ENCODE results near the gene IFRD2.
"Not testable (repeated sequence)": the region's sequence is repeated elsewhere in the genome, so short reads cannot be mapped to it uniquely, and the experiment has no call there.

Gene IFRD2

GRCh38 chr3:50324351-50325112, 32.3 kb upstream of the IFRD2 start:
- peak in 42 of 56 donors; percentile 9 to 78 (median 42) for DNase-seq

GRCh38 chr3:50323614-50324199, 31.5 kb upstream of the IFRD2 start:
- no peak for DNase-seq

DNA sequence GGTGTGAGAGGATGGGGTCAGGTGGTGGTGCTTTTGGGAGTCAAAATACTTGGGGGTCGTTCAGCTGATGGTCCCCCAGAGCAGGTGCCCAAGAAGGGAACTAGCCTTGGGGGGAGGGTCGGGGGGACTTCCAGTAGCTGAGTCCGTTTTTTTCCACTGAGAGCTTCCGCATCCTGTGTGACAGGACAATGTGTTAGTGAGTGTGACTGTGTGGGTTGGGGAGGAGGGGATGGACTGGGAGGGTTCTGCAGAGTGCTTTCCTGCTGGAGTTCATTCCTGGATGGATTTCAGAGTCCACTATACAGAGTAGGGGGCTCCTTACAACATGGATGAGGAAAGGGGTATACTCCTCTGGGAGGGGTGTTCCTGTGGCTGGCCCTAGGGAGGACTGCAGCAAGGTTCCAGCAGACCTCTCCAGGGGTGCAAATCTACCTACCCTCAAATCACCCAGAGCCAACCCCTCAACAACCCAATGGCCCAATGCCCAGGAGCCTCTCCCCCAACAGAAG, 30.9 kb upstream of the IFRD2 start:
- DNase-seq: peak in 3 of 56 donors; percentile 11 to 26 (median 23)

GRCh38 chr3:50322386-50323091, 30.3 kb upstream of the IFRD2 start, which contains the start of gene HYAL2:
HYAL2 (minus strand) TSS chr3:50322745; CDS start chr3:50320489, 2,256 bp downstream.
- DNase-seq: no peak

GRCh38 chr3:50322115-50322385, 29.8 kb upstream of the IFRD2 start:
- no peak for DNase-seq

DNA sequence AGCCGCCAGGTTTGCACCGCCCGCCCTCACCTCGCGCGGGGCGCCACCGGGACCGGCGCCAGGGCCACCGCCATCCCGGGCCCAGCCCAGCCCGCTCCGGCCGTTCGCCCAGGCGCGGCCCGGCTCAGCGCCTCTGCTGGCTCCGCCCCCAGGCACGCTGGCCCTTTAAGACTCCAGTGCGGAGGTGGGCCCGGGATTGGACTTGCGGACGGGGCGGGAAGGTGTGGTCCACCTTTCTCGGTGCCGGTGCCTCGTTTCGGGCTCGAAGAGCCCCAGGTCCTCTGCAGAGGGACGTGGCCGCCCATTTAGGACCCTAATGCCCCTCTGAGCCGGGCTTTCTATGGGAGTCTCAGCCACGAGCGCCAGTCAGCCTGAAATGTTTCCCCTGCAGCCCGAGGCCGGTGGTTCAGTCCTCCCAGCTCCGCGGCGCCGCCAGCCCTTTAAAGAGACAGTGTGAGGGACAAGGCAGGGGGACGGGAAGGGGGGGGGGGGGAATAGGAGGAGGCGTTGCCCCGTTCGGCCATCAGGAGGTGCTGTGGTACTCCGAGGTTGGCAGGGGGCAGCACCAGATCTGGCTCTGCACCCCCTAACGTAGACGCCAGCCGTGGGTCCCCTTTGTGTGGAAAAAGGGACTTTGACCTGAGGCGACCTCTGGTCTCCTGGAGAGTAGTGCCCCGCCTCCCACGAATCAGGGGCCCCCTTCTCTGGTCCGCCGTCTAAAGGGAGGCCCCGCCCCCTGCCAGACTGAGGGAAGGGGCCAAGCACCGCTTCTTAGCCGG, 29.3 kb upstream of the IFRD2 start:
- peak; percentile 63 to 96 (median 90) for DNase-seq

- peak in 51 of 56 donors; percentile 32 to 96 (median 85) for DNase-seq
These were observed 28.7 kb upstream of the IFRD2 start for GRCh38 chr3:50320853-50321335.

- DNase-seq: no peak
These were observed 27.8 kb upstream of the IFRD2 start for GRCh38 chr3:50319894-50320625.

DNA sequence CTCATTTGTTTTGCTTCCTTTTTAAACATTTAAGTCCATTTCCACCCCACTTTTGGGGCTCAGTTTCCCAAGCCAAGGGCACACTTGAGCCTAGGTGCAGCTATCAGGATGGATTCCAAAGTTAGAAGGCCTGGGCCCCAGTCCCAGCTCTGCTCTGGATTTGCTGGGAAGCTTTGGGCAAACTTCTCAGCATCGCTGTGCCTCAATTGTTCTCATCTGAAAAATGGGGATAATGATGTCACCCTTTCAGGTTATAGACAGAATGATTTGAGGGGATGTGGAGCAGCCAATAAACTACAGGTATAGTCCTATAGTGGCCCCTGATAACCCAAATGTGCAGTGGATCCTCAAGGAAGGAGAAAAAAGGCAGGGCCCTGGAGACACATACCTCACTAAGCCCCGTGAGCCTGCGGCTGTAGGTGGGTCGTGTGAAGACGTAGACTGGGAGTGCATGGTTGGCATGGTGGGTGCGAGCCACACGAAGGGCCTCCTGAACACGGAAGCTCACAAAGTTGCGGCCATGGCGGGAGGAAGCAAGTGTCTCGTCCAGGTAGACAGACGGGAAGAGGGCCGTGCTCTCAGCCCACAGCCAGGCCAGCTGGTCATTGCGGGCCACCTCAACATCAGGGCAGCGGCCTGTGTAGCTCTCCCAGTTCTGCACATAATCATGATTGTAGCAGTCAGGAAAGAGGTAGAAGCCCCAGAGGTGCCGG, 27.1 kb upstream of the IFRD2 start:
- no peak for DNase-seq

DNA sequence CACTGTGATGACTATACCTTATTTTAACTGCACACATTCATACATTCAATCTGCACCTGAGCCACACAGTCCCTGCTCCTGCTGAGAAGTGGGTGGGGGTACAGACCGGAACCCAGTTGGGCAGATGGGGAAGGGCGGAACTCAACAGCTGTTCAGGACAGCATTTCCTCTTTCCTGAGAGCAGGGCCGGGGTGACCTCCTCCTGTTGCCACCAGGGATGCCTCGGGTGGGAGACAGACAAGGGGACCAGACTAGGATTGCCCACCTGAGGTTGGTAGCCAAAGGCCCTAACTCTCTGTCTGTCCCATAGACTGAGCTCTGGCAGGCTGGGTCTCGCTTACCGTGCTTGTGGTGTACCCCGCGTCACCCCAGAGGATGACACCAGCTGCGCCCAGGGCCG, 26.4 kb upstream of the IFRD2 start:
- DNase-seq: no peak

DNA sequence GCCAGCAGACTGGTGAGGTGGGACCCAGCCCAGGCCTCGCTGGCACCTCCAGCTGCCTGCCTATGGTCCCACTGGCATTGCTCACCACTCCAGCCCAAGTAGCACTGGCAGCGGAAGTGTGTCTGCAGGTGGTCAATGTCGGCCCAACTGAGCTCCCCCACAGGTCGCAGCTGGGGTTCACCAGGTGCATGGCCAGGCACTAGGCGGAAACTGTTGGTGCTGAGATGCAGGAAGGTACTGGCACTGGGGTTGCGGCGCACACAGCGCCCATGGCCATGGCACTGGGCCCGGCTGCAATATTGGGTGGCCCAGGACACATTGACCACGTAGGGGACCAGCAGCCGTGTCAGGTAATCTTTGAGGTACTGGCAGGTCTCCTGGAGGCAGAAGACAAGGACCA, 25.9 kb upstream of the IFRD2 start:
- DNase-seq: no peak

- DNase-seq: peak in 1 of 56 donors; percentile 33
These were observed 25.1 kb upstream of the IFRD2 start for GRCh38 chr3:50317300-50317699.

- no peak for DNase-seq
These were observed 24.5 kb upstream of the IFRD2 start for GRCh38 chr3:50316657-50317242.

DNA sequence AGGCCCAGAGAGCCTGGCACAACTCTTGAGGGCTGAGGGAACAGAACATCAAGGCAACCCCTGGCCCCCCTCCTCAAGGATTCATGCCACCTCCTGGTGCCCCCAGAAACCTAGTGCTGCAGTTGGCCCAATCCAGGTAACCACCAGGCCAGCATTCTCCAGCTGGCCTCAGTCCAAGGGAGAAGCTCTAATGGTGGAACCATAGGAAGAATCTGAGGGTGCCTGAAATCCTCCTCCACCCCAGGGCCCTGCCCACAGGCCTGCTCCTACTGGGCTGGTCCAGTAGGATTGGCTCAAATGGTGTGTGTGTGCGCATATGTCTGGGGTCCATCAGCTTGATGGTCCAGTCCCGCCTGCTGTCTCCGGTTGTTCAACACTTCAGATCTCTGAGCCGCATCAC, 22.6 kb upstream of the IFRD2 start:
- no peak for DNase-seq

DNA sequence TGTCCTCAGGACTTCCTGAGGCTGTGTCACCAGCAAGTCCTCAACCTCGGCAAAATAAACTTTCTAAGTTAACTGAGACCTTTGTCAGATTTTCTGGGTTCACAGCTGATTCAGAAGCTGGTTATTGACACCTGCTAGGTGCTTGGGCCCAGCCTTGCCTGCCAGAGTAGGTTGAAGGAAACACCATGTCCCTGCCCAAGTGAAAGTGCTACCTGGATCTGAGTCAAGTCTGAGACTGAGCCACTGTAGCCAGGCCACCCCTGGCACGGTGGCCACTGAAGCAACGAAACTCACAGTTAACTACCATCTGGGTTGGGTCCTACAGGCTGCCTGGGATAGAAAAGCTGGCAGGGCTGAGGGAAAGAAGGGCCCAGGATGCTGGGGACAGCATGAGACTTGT, 22.1 kb upstream of the IFRD2 start:
- DNase-seq: no peak

- DNase-seq: not testable (repeated sequence)
These were observed 19.8 kb upstream of the IFRD2 start for GRCh38 chr3:50312041-50312440.

- DNase-seq: no peak
These were observed 12.4 kb upstream of the IFRD2 start for GRCh38 chr3:50304601-50305000.

GRCh38 chr3:50303013-50303815, 11.0 kb upstream of the IFRD2 start, which contains the start of gene HYAL1:
HYAL1 (minus strand) TSS chr3:50303574; CDS start chr3:50302956, 618 bp downstream.
- peak in 1 of 56 donors; percentile 30 for DNase-seq

Data from amygdala (tissue), 56 donors.